ENCODE measurements around the gene DUSP3.

DNA sequence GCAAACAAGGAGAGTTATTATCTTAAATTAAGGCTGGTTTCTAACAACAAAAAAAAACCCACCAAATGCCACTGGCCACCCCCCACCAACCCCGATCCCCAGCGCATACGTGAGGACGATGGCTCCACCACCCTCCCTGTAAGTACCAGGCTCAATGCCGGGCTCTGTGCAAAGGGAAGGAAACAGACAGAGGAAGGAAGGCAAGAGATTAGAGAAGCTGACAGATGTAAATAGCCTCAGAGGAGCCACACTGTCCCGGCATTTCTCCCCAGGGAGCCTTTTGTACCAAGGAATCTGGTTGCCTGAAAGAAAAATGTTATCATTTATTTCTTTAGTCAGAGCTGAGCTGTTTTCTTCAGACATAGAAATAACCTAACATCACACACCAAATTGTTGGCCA is 33.2 kb downstream of the DUSP3 start:
- TF ChIP-seq, protein P1, sequence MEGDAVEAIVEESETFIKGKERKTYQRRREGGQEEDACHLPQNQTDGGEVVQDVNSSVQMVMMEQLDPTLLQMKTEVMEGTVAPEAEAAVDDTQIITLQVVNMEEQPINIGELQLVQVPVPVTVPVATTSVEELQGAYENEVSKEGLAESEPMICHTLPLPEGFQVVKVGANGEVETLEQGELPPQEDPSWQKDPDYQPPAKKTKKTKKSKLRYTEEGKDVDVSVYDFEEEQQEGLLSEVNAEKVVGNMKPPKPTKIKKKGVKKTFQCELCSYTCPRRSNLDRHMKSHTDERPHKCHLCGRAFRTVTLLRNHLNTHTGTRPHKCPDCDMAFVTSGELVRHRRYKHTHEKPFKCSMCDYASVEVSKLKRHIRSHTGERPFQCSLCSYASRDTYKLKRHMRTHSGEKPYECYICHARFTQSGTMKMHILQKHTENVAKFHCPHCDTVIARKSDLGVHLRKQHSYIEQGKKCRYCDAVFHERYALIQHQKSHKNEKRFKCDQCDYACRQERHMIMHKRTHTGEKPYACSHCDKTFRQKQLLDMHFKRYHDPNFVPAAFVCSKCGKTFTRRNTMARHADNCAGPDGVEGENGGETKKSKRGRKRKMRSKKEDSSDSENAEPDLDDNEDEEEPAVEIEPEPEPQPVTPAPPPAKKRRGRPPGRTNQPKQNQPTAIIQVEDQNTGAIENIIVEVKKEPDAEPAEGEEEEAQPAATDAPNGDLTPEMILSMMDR (IDR thresholded peaks at IDR 0.05), result no peak
- TF ChIP-seq POLR2A (IDR thresholded peaks at IDR 0.05), result no peak

Data from Peyer's patch (tissue), 4 donors.